ES-I3 (cell line): ENCODE results near the gene SSH2.

Experiments used
- H3K36me3 ChIP-seq: 2 replicates; pipeline ENCODE4 v1.6.1; 2013; ENCODE audit warnings: mild to moderate bottlenecking, low read length, control low read depth, moderate library complexity; ENCODE audit not compliant: insufficient read depth
- H3K4me1 ChIP-seq: 2 replicates; pipeline ENCODE4 v1.6.1; 2013; ENCODE audit warnings: mild to moderate bottlenecking, control low read depth, low read length; ENCODE audit not compliant: insufficient read depth
- H3K9ac ChIP-seq: 2 replicates; pipeline ENCODE4 v1.6.1; 2013; ENCODE audit warnings: low read depth, mild to moderate bottlenecking, low read length, moderate library complexity
- H3K9me3 ChIP-seq: 2 replicates; pipeline ENCODE4 v1.6.1; 2013; ENCODE audit warnings: mild to moderate bottlenecking, low read length, moderate library complexity; ENCODE audit not compliant: control insufficient read depth, insufficient read depth

SSH2 gene

GRCh38 chr17:29777663-29778062 is 152.4 kb downstream of the SSH2 start:
- Histone ChIP-seq H3K9me3 (no peaks in the 10 kb centered on the region), H3K9ac (no peak overlapping the region), H3K4me1 (no peaks in the 10 kb centered on the region), H3K36me3 (no peaks in the 10 kb centered on the region; the same call in 1 of the 2 replicates)

- Histone ChIP-seq H3K4me1 (no peaks in the 10 kb centered on the region), H3K9me3 (no peaks in the 10 kb centered on the region), H3K36me3 (no peaks in the 10 kb centered on the region), H3K9ac (no peak overlapping the region)
These were observed 154.0 kb downstream of the SSH2 start for GRCh38 chr17:29776026-29776425.

GRCh38 chr17:29772981-29773380 is 157.0 kb downstream of the SSH2 start:
- Histone ChIP-seq H3K4me1 (no peaks in the 10 kb centered on the region), H3K9me3 (no peaks in the 10 kb centered on the region), H3K36me3 (no peaks in the 10 kb centered on the region), H3K9ac (no peak overlapping the region)

- Histone ChIP-seq H3K9me3 (no peaks in the 10 kb centered on the region), H3K4me1 (no peaks in the 10 kb centered on the region), H3K36me3 (no peaks in the 10 kb centered on the region), H3K9ac (no peak overlapping the region)
These were observed 158.5 kb downstream of the SSH2 start for GRCh38 chr17:29771546-29771945.

- H3K9ac ChIP-seq: no peak overlapping the region
- H3K9me3 ChIP-seq: no peaks in the 10 kb centered on the region
- no peaks in the 10 kb centered on the region for H3K36me3 ChIP-seq
- no peaks in the 10 kb centered on the region for H3K4me1 ChIP-seq
These were observed 160.8 kb downstream of the SSH2 start for GRCh38 chr17:29769225-29769624.

GRCh38 chr17:29766796-29767327 is 163.2 kb downstream of the SSH2 start:
- Histone ChIP-seq H3K4me1 (no peaks in the 10 kb centered on the region), H3K36me3 (no peaks in the 10 kb centered on the region), H3K9ac (no peak overlapping the region), H3K9me3 (no peaks in the 10 kb centered on the region)

- no peaks in the 10 kb centered on the region for H3K9me3 ChIP-seq
- no peaks in the 10 kb centered on the region for H3K4me1 ChIP-seq
- H3K9ac ChIP-seq: no peak overlapping the region
- no peaks in the 10 kb centered on the region for H3K36me3 ChIP-seq
These were observed 165.3 kb downstream of the SSH2 start for GRCh38 chr17:29764748-29765147.

- H3K36me3 ChIP-seq: no peaks in the 10 kb centered on the region
- H3K4me1 ChIP-seq: no peaks in the 10 kb centered on the region
- no peak overlapping the region for H3K9ac ChIP-seq
- no peaks in the 10 kb centered on the region for H3K9me3 ChIP-seq
These were observed 165.8 kb downstream of the SSH2 start for GRCh38 chr17:29764217-29764616.

- no peaks in the 10 kb centered on the region for H3K4me1 ChIP-seq
- H3K9me3 ChIP-seq: no peaks in the 10 kb centered on the region
- H3K36me3 ChIP-seq: no peaks in the 10 kb centered on the region
- no peak overlapping the region for H3K9ac ChIP-seq
These were observed 166.8 kb downstream of the SSH2 start for GRCh38 chr17:29763273-29763672.

- Histone ChIP-seq H3K4me1 (no peaks in the 10 kb centered on the region), H3K9me3 (no peaks in the 10 kb centered on the region), H3K9ac (peak overlapping the region; percentile 76; the same call in 1 of the 2 replicates), H3K36me3 (no peaks in the 10 kb centered on the region)
These were observed 168.8 kb downstream of the SSH2 start for GRCh38 chr17:29761040-29761761.

GRCh38 chr17:29760279-29761039 is 169.6 kb downstream of the SSH2 start:
- H3K36me3 ChIP-seq: no peaks in the 10 kb centered on the region
- H3K9me3 ChIP-seq: no peaks in the 10 kb centered on the region
- peak overlapping the region; percentile 76; the same call in 1 of the 2 replicates for H3K9ac ChIP-seq
- no peaks in the 10 kb centered on the region for H3K4me1 ChIP-seq

GRCh38 chr17:29758255-29758654 is 171.8 kb downstream of the SSH2 start:
- Histone ChIP-seq H3K9me3 (no peaks in the 10 kb centered on the region), H3K36me3 (no peaks in the 10 kb centered on the region), H3K4me1 (no peaks in the 10 kb centered on the region), H3K9ac (no peak overlapping the region)

- H3K9me3 ChIP-seq: no peaks in the 10 kb centered on the region
- H3K36me3 ChIP-seq: no peaks in the 10 kb centered on the region
- H3K4me1 ChIP-seq: no peaks in the 10 kb centered on the region
- no peak overlapping the region for H3K9ac ChIP-seq
These were observed 172.2 kb downstream of the SSH2 start for GRCh38 chr17:29757788-29758187.

GRCh38 chr17:29753845-29754439 is 176.1 kb downstream of the SSH2 start:
- Histone ChIP-seq H3K4me1 (no peaks in the 10 kb centered on the region), H3K9me3 (no peaks in the 10 kb centered on the region), H3K9ac (no peak overlapping the region), H3K36me3 (no peaks in the 10 kb centered on the region)
